DND-41 (cell line): ENCODE data around the gene FAT3.

Source experiments
- CTCF ChIP-seq: IDR thresholded peaks from 2 replicates; pipeline ENCODE4 v1.5.1; 2012; ENCODE audit warnings: borderline replicate concordance, low read length, moderate library complexity, mild to moderate bottlenecking; ENCODE audit not compliant: poor library complexity, severe bottlenecking; ENCODE audit errors: extremely low read depth
- EZH2 ChIP-seq: IDR thresholded peaks from 3 replicates; pipeline ENCODE4 v1.6.1; 2012; ENCODE audit warnings: borderline replicate concordance, low read depth, mild to moderate bottlenecking, moderate library complexity, low read length, inconsistent platforms; ENCODE audit not compliant: severe bottlenecking

GRCh38 chr11:92226331-92227229 lies 2.0 kb downstream of the FAT3 start:
- no peak for TF ChIP-seq CTCF
- TF ChIP-seq EZH2, result no peak
